Stomach (tissue), 4 donors: ENCODE measurements around the gene RTCA.

ENCODE experiments used
- CTCF ChIP-seq, 7 experiments: fragments of 450-650 bp in 4 of 7; fragments of 200-600 bp in 3 of 7; sonication (generic) in 3 of 7; IDR thresholded peaks; one replicate each; pipeline ENCODE4 v1.5.1; 2016 to 2019; ENCODE audit warnings: antibody characterized with exemption in 7 of 7, control low read depth in 2 of 7, mild to moderate bottlenecking in 1 of 7
- POLR2A ChIP-seq, 4 donors: fragments of 450-650 bp; IDR thresholded peaks; one replicate each; pipeline ENCODE4 v1.6.1; 2016; ENCODE audit warnings: antibody characterized with exemption in 4 of 4, control low read depth in 2 of 4, mild to moderate bottlenecking in 1 of 4, moderate library complexity in 1 of 4

GRCh38 chr1:100219457-100219856 lies 46.6 kb upstream of the RTCA start:
- TF ChIP-seq POLR2A (IDR thresholded peaks at IDR 0.05) = no peak
- TF ChIP-seq CTCF (IDR thresholded peaks at IDR 0.05) = no peak
